GM19395 (cell line): Measurements from ENCODE around the gene CYB561D1.

ENCODE experiments used
- ATAC-seq: cut with Tn5 transposase; IDR thresholded peaks from one replicate; pipeline ENCODE4 v1.9.1; 2021; ENCODE audit warnings: mild to moderate bottlenecking, moderate library complexity; ENCODE audit not compliant: unreplicated experiment

CYB561D1 gene

DNA sequence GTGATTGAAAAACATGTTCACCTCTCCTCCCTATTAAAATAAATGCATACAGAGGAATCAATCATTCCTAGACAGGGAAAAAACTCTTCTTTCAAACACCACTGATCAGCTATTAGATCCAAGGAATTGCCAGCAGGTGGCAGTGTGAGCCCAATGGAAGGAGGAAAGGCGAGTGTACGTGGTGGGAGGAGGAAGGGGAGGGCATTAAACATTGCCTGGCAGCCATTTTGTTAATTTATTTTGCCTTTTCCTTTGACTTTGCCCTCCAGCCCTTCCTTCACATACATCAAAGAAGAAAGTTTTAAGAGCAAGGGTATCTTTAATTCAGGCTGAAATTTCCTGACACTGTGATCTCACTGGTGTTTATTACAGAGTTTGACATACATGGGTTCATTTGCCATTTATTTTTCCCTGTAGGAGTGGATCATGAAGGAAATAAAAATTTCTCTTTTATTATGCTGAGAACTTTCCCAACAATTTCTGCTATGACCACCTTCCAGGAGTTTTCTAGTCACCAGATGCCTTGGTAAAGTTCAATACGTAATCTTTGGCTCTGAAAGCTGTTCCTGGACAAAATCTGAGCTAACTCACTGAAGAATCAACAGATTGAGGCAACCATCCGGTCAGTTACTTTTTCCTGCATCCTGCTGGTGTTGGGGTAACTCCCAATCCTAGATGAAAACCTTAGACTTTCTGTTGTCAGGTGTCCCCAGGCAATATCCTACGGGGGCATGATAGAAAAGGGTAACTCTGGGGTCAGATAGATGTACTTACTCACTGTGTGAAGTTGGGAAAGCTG, 52.6 kb downstream of the CYB561D1 start:
- peak; percentile 55 for ATAC-seq

- ATAC-seq, result peak; percentile 18
These were observed 53.8 kb downstream of the CYB561D1 start for GRCh38 chr1:109547463-109548320.

GRCh38 chr1:109548321-109549267, 54.7 kb downstream of the CYB561D1 start, which contains the start of gene GNAI3:
Gene GNAI3 (plus strand): TSS chr1:109548615. CDS start chr1:109548721, 106 bp downstream.
- peak; percentile 86 for ATAC-seq
